ENCODE measurements around the gene GARRE1.
"Not testable (repeated sequence)": the region's sequence is repeated elsewhere in the genome, so short reads cannot be mapped to it uniquely, and the experiment has no call there.

The GARRE1 gene

GRCh38 chr19:34241513-34242337 is 12.6 kb upstream of the GARRE1 start:
- DNase-seq (ENCODE audit: low spot score in 2 of 2), result peak in 1 of 2 experiments; percentile 60
- Histone ChIP-seq H3K27me3 (ENCODE audit: low read depth) (no peaks in the 10 kb centered on the region), H3K9me3 (no peaks in the 10 kb centered on the region), H3K4me1 (no peaks in the 10 kb centered on the region), H3K4me3 (no peak overlapping the region), H3K36me3 (replicated peaks) (no peaks in the 10 kb centered on the region)
- in situ Hi-C loops (cut with MboI; ENCODE audit: low sequenced_read_pairs), result no loop called here

- H3K27me3 ChIP-seq (ENCODE audit: low read depth); in situ Hi-C loops (cut with MboI; ENCODE audit: low sequenced_read_pairs); H3K4me1 ChIP-seq; DNase-seq (ENCODE audit: low spot score in 2 of 2); H3K9me3 ChIP-seq; H3K36me3 ChIP-seq (replicated peaks); H3K4me3 ChIP-seq: not testable (repeated sequence)
These were observed 11.0 kb upstream of the GARRE1 start for GRCh38 chr19:34243138-34243875.

GRCh38 chr19:34243876-34244578 is 10.3 kb upstream of the GARRE1 start:
- no peaks in the 10 kb centered on the region for H3K9me3 ChIP-seq
- in situ Hi-C loops (cut with MboI; ENCODE audit: low sequenced_read_pairs), result no loop called here
- no peaks in the 10 kb centered on the region for H3K36me3 ChIP-seq (replicated peaks)
- H3K4me1 ChIP-seq, result no peaks in the 10 kb centered on the region
- no peak for DNase-seq (ENCODE audit: low spot score in 2 of 2)
- no peak overlapping the region for H3K4me3 ChIP-seq
- H3K27me3 ChIP-seq (ENCODE audit: low read depth), result no peaks in the 10 kb centered on the region

GRCh38 chr19:34244611-34245299 is 9.6 kb upstream of the GARRE1 start:
- DNase-seq (ENCODE audit: low spot score in 2 of 2), result no peak
- no peaks in the 10 kb centered on the region for H3K9me3 ChIP-seq

GRCh38 chr19:34246340-34246739 is 8.0 kb upstream of the GARRE1 start:
- DNase-seq (ENCODE audit: low spot score in 2 of 2), result no peak
- no peak overlapping the region for H3K4me3 ChIP-seq
- in situ Hi-C loops (cut with MboI; ENCODE audit: low sequenced_read_pairs), result no loop called here
- no peaks in the 10 kb centered on the region for H3K9me3 ChIP-seq
- H3K4me1 ChIP-seq, result no peaks in the 10 kb centered on the region
- no peaks in the 10 kb centered on the region for H3K36me3 ChIP-seq (replicated peaks)
- no peaks in the 10 kb centered on the region for H3K27me3 ChIP-seq (ENCODE audit: low read depth)

More at GRCh38 chr19:34244611-34245299, 9.6 kb upstream of the GARRE1 start:
- in situ Hi-C loops (cut with MboI; ENCODE audit: low sequenced_read_pairs), result no loop called here
- Histone ChIP-seq H3K27me3 (ENCODE audit: low read depth) (no peaks in the 10 kb centered on the region), H3K36me3 (replicated peaks) (no peaks in the 10 kb centered on the region), H3K4me3 (no peak overlapping the region), H3K4me1 (no peaks in the 10 kb centered on the region)

- no peak overlapping the region for H3K4me3 ChIP-seq
- no peaks in the 10 kb centered on the region for H3K36me3 ChIP-seq (replicated peaks)
- H3K9me3 ChIP-seq, result no peaks in the 10 kb centered on the region
- no peaks in the 10 kb centered on the region for H3K27me3 ChIP-seq (ENCODE audit: low read depth)
- DNase-seq (ENCODE audit: low spot score in 2 of 2), result no peak
- in situ Hi-C loops (cut with MboI; ENCODE audit: low sequenced_read_pairs), result no loop called here
- no peaks in the 10 kb centered on the region for H3K4me1 ChIP-seq
These were observed 5.4 kb upstream of the GARRE1 start for GRCh38 chr19:34248941-34249340.

GRCh38 chr19:34253167-34253566 is 1.2 kb upstream of the GARRE1 start:
- H3K27me3 ChIP-seq (ENCODE audit: low read depth); DNase-seq (ENCODE audit: low spot score in 2 of 2); H3K4me3 ChIP-seq; in situ Hi-C loops (cut with MboI; ENCODE audit: low sequenced_read_pairs); H3K4me1 ChIP-seq; H3K36me3 ChIP-seq (replicated peaks); H3K9me3 ChIP-seq: not testable (repeated sequence)

GRCh38 chr19:34253681-34254045 is 691 bp upstream of the GARRE1 start:
- H3K9me3 ChIP-seq; H3K36me3 ChIP-seq (replicated peaks); DNase-seq (ENCODE audit: low spot score in 2 of 2); H3K4me1 ChIP-seq; H3K27me3 ChIP-seq (ENCODE audit: low read depth); in situ Hi-C loops (cut with MboI; ENCODE audit: low sequenced_read_pairs): not testable (repeated sequence)
- peak overlapping the region; percentile 87 for H3K4me3 ChIP-seq

GRCh38 chr19:34254698-34255432 is 511 bp downstream of the GARRE1 start:
- Histone ChIP-seq H3K9me3 (no peaks in the 10 kb centered on the region), H3K4me3 (peak overlapping the region; percentile 50), H3K4me1 (peaks cover 4% of the 10 kb centered on the region; the same call in 1 of the 2 replicates), H3K27me3 (ENCODE audit: low read depth) (no peaks in the 10 kb centered on the region), H3K36me3 (replicated peaks) (no peaks in the 10 kb centered on the region)
- peak in 1 of 2 experiments; percentile 54 for DNase-seq (ENCODE audit: low spot score in 2 of 2)
- in situ Hi-C loops (cut with MboI; ENCODE audit: low sequenced_read_pairs), result no loop called here

- DNase-seq (ENCODE audit: low spot score in 2 of 2), result no peak
- Histone ChIP-seq H3K36me3 (replicated peaks) (no peaks in the 10 kb centered on the region), H3K9me3 (no peaks in the 10 kb centered on the region), H3K4me1 (peaks cover 4% of the 10 kb centered on the region), H3K27me3 (ENCODE audit: low read depth) (no peaks in the 10 kb centered on the region), H3K4me3 (peak overlapping the region; percentile 50)
- in situ Hi-C loops (cut with MboI; ENCODE audit: low sequenced_read_pairs), result no loop called here
These were observed 1.2 kb downstream of the GARRE1 start for GRCh38 chr19:34255546-34255945.

- peaks cover 8% of the 10 kb centered on the region for H3K4me1 ChIP-seq
- in situ Hi-C loops (cut with MboI; ENCODE audit: low sequenced_read_pairs), result no loop called here
- no peak for DNase-seq (ENCODE audit: low spot score in 2 of 2)
These were observed 2.6 kb downstream of the GARRE1 start for GRCh38 chr19:34256835-34257558.

GRCh38 chr19:34257559-34257924 is 3.2 kb downstream of the GARRE1 start:
- H3K36me3 ChIP-seq (replicated peaks), result no peaks in the 10 kb centered on the region
- H3K9me3 ChIP-seq, result no peaks in the 10 kb centered on the region
- in situ Hi-C loops (cut with MboI; ENCODE audit: low sequenced_read_pairs), result no loop called here
- peaks cover 8% of the 10 kb centered on the region for H3K4me1 ChIP-seq
- no peak overlapping the region for H3K4me3 ChIP-seq
- no peak for DNase-seq (ENCODE audit: low spot score in 2 of 2)
- H3K27me3 ChIP-seq (ENCODE audit: low read depth), result no peaks in the 10 kb centered on the region

More at GRCh38 chr19:34256835-34257558, 2.6 kb downstream of the GARRE1 start:
- H3K4me3 ChIP-seq, result no peak overlapping the region
- no peaks in the 10 kb centered on the region for H3K27me3 ChIP-seq (ENCODE audit: low read depth)
- no peaks in the 10 kb centered on the region for H3K9me3 ChIP-seq
- no peaks in the 10 kb centered on the region for H3K36me3 ChIP-seq (replicated peaks)
